Transverse colon (tissue), 4 donors: ENCODE measurements around the gene RD3L. TPM values are rescaled to one million over a fixed set of nuclear protein-coding genes. Genes with fewer than 3 reads are reported as not detected.

Experiments
- DNase-seq: peaks from one replicate; pipeline ENCODE4 v3.0.0-alpha.2; 2019
- H3K27ac ChIP-seq, 4 donors: fragments of 200-600 bp; sonication (generic); 2 replicates each; pipeline ENCODE4 v1.5.1; 2016 to 2018; ENCODE audit warnings: inconsistent platforms in 4 of 4
- H3K27me3 ChIP-seq: fragments of 200-600 bp; sonication (generic); 2 replicates; pipeline ENCODE4 v1.5.1; 2017; ENCODE audit warnings: inconsistent platforms
- H3K36me3 ChIP-seq, 4 donors: fragments of 200-600 bp; sonication (generic); 2 replicates each; pipeline ENCODE4 v1.5.1; 2017 to 2019; ENCODE audit warnings: inconsistent platforms in 4 of 4
- H3K4me1 ChIP-seq, 4 donors: fragments of 200-600 bp; sonication (generic); 2 replicates each; pipeline ENCODE4 v1.5.1; 2017 to 2020; ENCODE audit warnings: inconsistent platforms in 4 of 4
- H3K4me3 ChIP-seq, 4 donors: fragments of 200-600 bp; sonication (generic); 1 replicate in 1 of 4; 2 replicates in 3 of 4; pipeline versions ENCODE4 v1.5.1 to v1.6.1; 2017 to 2019; ENCODE audit warnings: inconsistent platforms in 4 of 4
- H3K9me3 ChIP-seq, 2 donors: fragments of 200-600 bp; sonication (generic); 2 replicates each; pipeline ENCODE4 v1.5.1; 2017 to 2019; ENCODE audit warnings: inconsistent platforms in 2 of 2
- CTCF ChIP-seq, 5 experiments: fragments of 200-600 bp in 3 of 5; fragments of 450-650 bp in 2 of 5; sonication (generic) in 3 of 5; IDR thresholded peaks; 1 replicate in 2 of 5; 2 replicates in 3 of 5; pipeline ENCODE4 v1.5.1; 2016 to 2017; ENCODE audit warnings: antibody characterized with exemption in 5 of 5, inconsistent platforms in 3 of 5, mild to moderate bottlenecking in 2 of 5, moderate library complexity in 1 of 5
- EP300 ChIP-seq: sonication (generic); formaldehyde crosslinking; IDR thresholded peaks from one replicate; pipeline ENCODE4 v1.6.1; 2017; ENCODE audit warnings: antibody characterized with exemption, low read depth
- POLR2A ChIP-seq: fragments of 450-650 bp; IDR thresholded peaks from one replicate; pipeline ENCODE4 v1.6.1; 2016; ENCODE audit warnings: antibody characterized with exemption, mild to moderate bottlenecking, moderate library complexity
- POLR2AphosphoS5 ChIP-seq, 3 donors: sonication (generic); formaldehyde crosslinking; IDR thresholded peaks; one replicate each; pipeline ENCODE4 v1.6.1; 2016; ENCODE audit warnings: antibody characterized with exemption in 3 of 3
- WGBS, 2 donors: methylation state at CpG; one replicate each; pipeline ENCODE4 v1.1.5; 2018; ENCODE audit warnings: low coverage in 1 of 2; 5-methylcytosine and 5-hydroxymethylcytosine counted together
- in situ Hi-C, 4 donors: fragments of 200-750 bp; cut with MboI; loops; one replicate each; pipeline versions ENCODE4 v1.15.0 to v1.15.1; 2017; ENCODE audit warnings: low sequenced_read_pairs in 3 of 4, low pct_ligation_motif_present in 1 of 4, low pct_unique_long_range_greater_than_20kb in 1 of 4
- intact Hi-C: fragments of 100-400 bp; cut with DNase I; formaldehyde crosslinking; loops from one replicate; pipeline ENCODE4 v1.15.1; 2023; ENCODE audit warnings: low total_unique reads
- total RNA-seq, 4 donors: library from RNA; depleted of rRNA; stranded (reverse); fragments of >200 nt; gene quantifications; one replicate each; pipeline ENCODE4 v1.1.0, GENCODE V29; 2016

The RD3L gene
- total RNA-seq, 4 donors from 2014 or later = not detected

- H3K4me3 ChIP-seq = no peak overlapping the region
- H3K27ac ChIP-seq = peak overlapping the region; percentile 42 to 67 (median 60)
- intact Hi-C loops (no loop called here), in situ Hi-C loops (no loop called here)
- WGBS, 2 donors = 53% methylated on average over 23 of the region's 26 CpGs; no CpG with 5 or more reads in 1 of the 2 donors
- no peak for DNase-seq
- H3K27me3 ChIP-seq = no peaks in the 10 kb centered on the region
- H3K36me3 ChIP-seq = no peaks in the 10 kb centered on the region
- TF ChIP-seq EP300 = no peak
- no peak for TF ChIP-seq POLR2AphosphoS5 (IDR thresholded peaks at IDR 0.05)
- no peak for TF ChIP-seq CTCF (IDR thresholded peaks at IDR 0.05)
- TF ChIP-seq POLR2A = no peak
- peaks cover 22 to 73% (median 52%) of the 10 kb centered on the region in 4 donors for H3K4me1 ChIP-seq
- no peaks in the 10 kb centered on the region for H3K9me3 ChIP-seq
Observed at GRCh38 chr14:103894034-103894722, 48.2 kb downstream of the RD3L start.

GRCh38 chr14:103892247-103892646 is 50.1 kb downstream of the RD3L start:
- H3K36me3 ChIP-seq = no peaks in the 10 kb centered on the region
- no peak overlapping the region for H3K27ac ChIP-seq
- no peak overlapping the region for H3K4me3 ChIP-seq
- H3K27me3 ChIP-seq = no peaks in the 10 kb centered on the region
- WGBS, 2 donors = 61 to 84% methylated on average over 3 to 8 of the region's 8 CpGs
- TF ChIP-seq CTCF (IDR thresholded peaks at IDR 0.05) (no peak), POLR2A (no peak), EP300 (no peak), POLR2AphosphoS5 (IDR thresholded peaks at IDR 0.05) (no peak)
- in situ Hi-C loops (no loop called here), intact Hi-C loops (no loop called here)
- no peak for DNase-seq
- H3K4me1 ChIP-seq = peaks cover 17 to 69% (median 49%) of the 10 kb centered on the region in 4 donors
- no peaks in the 10 kb centered on the region for H3K9me3 ChIP-seq

- TF ChIP-seq CTCF (IDR thresholded peaks at IDR 0.05) (no peak), POLR2AphosphoS5 (IDR thresholded peaks at IDR 0.05) (no peak), POLR2A (no peak), EP300 (no peak)
- Histone ChIP-seq H3K36me3 (no peaks in the 10 kb centered on the region), H3K27ac (peak overlapping the region in 1 of 4 donors; percentile 91), H3K27me3 (no peaks in the 10 kb centered on the region), H3K4me1 (peaks cover 15 to 69% (median 49%) of the 10 kb centered on the region in 4 donors), H3K4me3 (no peak overlapping the region), H3K9me3 (no peaks in the 10 kb centered on the region)
- intact Hi-C loops = no loop called here
- WGBS, 2 donors = 92 to 100% methylated on average over 2 to 15 of the region's 15 CpGs
- in situ Hi-C loops = no loop called here
- no peak for DNase-seq
Observed at GRCh38 chr14:103891667-103892215, 50.6 kb downstream of the RD3L start.

DNA sequence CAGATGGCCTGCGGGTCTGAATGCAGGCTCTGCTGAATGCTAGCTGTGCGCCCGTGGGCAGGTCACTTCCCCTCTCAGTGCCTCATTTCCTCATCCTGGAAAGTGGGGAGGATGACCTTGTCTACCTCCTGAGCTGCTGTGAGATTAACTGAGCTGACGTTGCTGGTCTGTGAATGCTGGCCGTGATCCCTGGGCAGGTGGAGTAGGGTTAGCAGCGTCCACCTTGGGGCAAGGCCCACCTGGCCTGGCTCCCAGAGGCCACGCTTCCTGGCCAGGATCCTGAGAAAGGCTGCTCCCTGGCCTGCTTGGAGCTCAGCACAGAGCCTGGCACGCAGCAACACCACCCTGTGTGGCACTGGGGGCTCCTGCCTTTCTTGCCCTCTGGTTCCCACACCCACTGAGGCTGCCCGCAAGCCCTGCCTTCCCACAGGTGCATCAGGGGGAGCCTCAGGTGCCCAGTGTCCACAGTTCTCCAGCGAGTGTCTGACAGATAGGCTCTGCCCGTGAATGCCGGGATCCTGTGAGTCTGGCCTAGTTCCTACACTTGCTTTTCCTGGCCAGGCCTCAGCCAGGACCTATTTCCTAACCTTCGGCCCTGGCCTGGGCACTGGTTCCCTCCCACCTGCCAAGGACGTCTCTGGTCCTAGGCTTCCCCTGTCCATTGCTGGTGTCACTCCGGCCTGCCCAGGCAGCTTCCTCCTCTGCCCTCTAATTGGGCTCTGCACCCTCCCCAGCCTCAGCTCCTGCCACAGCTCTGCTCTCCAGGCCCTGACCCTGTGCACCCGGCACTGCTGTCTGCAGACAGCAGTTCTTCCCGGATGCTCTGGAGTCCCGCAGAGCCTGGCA is 51.3 kb downstream of the RD3L start:
- DNase-seq = no peak
- intact Hi-C loops (no loop called here), in situ Hi-C loops (no loop called here)
- Histone ChIP-seq H3K36me3 (no peaks in the 10 kb centered on the region), H3K27ac (peak overlapping the region in 3 of 4 donors; percentile 26 to 91 (median 91)), H3K4me3 (no peak overlapping the region), H3K27me3 (no peaks in the 10 kb centered on the region), H3K4me1 (peaks cover 8 to 63% (median 44%) of the 10 kb centered on the region in 4 donors), H3K9me3 (no peaks in the 10 kb centered on the region)
- TF ChIP-seq POLR2A (no peak), CTCF (IDR thresholded peaks at IDR 0.05) (no peak), POLR2AphosphoS5 (IDR thresholded peaks at IDR 0.05) (no peak), EP300 (no peak)
- WGBS, 2 donors = 62 to 74% methylated on average over 5 to 17 of the region's 18 CpGs
